HEK293 (cell line): ENCODE data around the gene PLEKHF1.

Experiments used
- CTCF ChIA-PET: fragments of 350-600 bp; formaldehyde crosslinking; extraction: SDS; loops from one replicate; lab custom pipeline; 2021; ENCODE audit warnings: antibody characterized with exemption; lab: Yijun Ruan, JAX
- POLR2A ChIA-PET: fragments of 300-600 bp; formaldehyde crosslinking; extraction: SDS; loops from one replicate; lab custom pipeline; 2020; ENCODE audit warnings: antibody characterized with exemption, inconsistent platforms; lab: Yijun Ruan, JAX
- H3K27ac ChIP-seq: fragments of 200-500 bp; sonication (Bioruptor generic); 2 replicates; pipeline ENCODE4 v1.5.1; 2014; ENCODE audit warnings: low read depth, low read length, control low read depth, inconsistent platforms; ENCODE audit errors: extremely low read depth
- H3K36me3 ChIP-seq, 2 experiments: fragments of 200-500 bp in 1 of 2; sonication (Bioruptor generic) in 1 of 2; 1 replicate in 1 of 2; 2 replicates in 1 of 2; pipeline ENCODE4 v1.5.1; 2014 to 2017; ENCODE audit warnings: inconsistent platforms in 2 of 2, low read length in 2 of 2; ENCODE audit not compliant: control insufficient read depth in 2 of 2, insufficient read depth in 1 of 2
- H3K4me1 ChIP-seq: fragments of 200-500 bp; sonication (Bioruptor generic); 2 replicates; pipeline ENCODE4 v1.5.1; 2014; ENCODE audit warnings: mild to moderate bottlenecking, low read length, inconsistent platforms; ENCODE audit not compliant: control insufficient read depth, insufficient read depth
- H3K4me3 ChIP-seq: 2 replicates; pipeline ENCODE4 v1.5.1; 2011; ENCODE audit warnings: low read depth, mild to moderate bottlenecking, control low read depth, low read length, moderate library complexity
- H3K9me3 ChIP-seq: fragments of 200-500 bp; sonication (Bioruptor generic); 2 replicates; pipeline ENCODE4 v1.5.1; 2014; ENCODE audit warnings: low read depth, low read length, inconsistent platforms; ENCODE audit not compliant: control insufficient read depth, insufficient read depth
- HIC1 ChIP-seq: fragments of 450-650 bp; formaldehyde crosslinking; IDR thresholded peaks from 2 replicates; pipeline ENCODE4 v1.5.1; 2016; ENCODE audit warnings: missing biosample characterization, missing genetic modification characterization
- OSR2 ChIP-seq: fragments of 450-650 bp; formaldehyde crosslinking; IDR thresholded peaks from 2 replicates; pipeline ENCODE4 v1.5.1; 2016; ENCODE audit warnings: missing biosample characterization, missing genetic modification characterization
- PRDM2 ChIP-seq: fragments of 450-650 bp; formaldehyde crosslinking; IDR thresholded peaks from 2 replicates; pipeline ENCODE4 v1.5.1; 2016; ENCODE audit warnings: missing biosample characterization, missing genetic modification characterization, borderline replicate concordance
- TCF7L2 ChIP-seq: IDR thresholded peaks from 2 replicates; pipeline ENCODE4 v1.6.1; 2011; ENCODE audit warnings: low read depth, mild to moderate bottlenecking, inconsistent platforms, low read length, moderate library complexity, borderline replicate concordance
- ZBTB10 ChIP-seq: fragments of 450-650 bp; formaldehyde crosslinking; IDR thresholded peaks from 2 replicates; pipeline ENCODE4 v1.5.1; 2016; ENCODE audit warnings: missing biosample characterization, missing genetic modification characterization
- ZEB2 ChIP-seq: fragments of 450-650 bp; formaldehyde crosslinking; IDR thresholded peaks from 2 replicates; pipeline ENCODE4 v1.5.1; 2016; ENCODE audit warnings: missing biosample characterization, missing genetic modification characterization
- ZIC2 ChIP-seq: fragments of 450-650 bp; formaldehyde crosslinking; IDR thresholded peaks from 2 replicates; pipeline ENCODE4 v1.5.1; 2016; ENCODE audit warnings: missing biosample characterization, missing genetic modification characterization
- ZNF138 ChIP-seq: fragments of 450-650 bp; formaldehyde crosslinking; IDR thresholded peaks from 2 replicates; pipeline ENCODE4 v1.5.1; 2016; ENCODE audit warnings: missing biosample characterization, missing genetic modification characterization, borderline replicate concordance
- ZNF148 ChIP-seq: fragments of 450-650 bp; formaldehyde crosslinking; IDR thresholded peaks from 2 replicates; pipeline ENCODE4 v1.5.0; 2017; ENCODE audit warnings: missing biosample characterization, missing genetic modification characterization, borderline replicate concordance
- ZNF16 ChIP-seq: fragments of 450-650 bp; formaldehyde crosslinking; IDR thresholded peaks from 2 replicates; pipeline ENCODE4 v1.5.1; 2016; ENCODE audit warnings: low read depth, missing biosample characterization, missing genetic modification characterization
- ZNF266 ChIP-seq: fragments of 450-650 bp; formaldehyde crosslinking; IDR thresholded peaks from 2 replicates; pipeline ENCODE4 v1.5.1; 2016; ENCODE audit warnings: missing biosample characterization, missing genetic modification characterization, low read depth
- ZNF423 ChIP-seq: fragments of 450-650 bp; formaldehyde crosslinking; IDR thresholded peaks from 2 replicates; pipeline ENCODE4 v1.5.1; 2016; ENCODE audit warnings: missing biosample characterization, missing genetic modification characterization
- ZNF571 ChIP-seq: fragments of 450-650 bp; formaldehyde crosslinking; IDR thresholded peaks from 2 replicates; pipeline ENCODE4 v1.5.0; 2017; ENCODE audit warnings: missing biosample characterization, missing genetic modification characterization
- ZNF621 ChIP-seq: fragments of 450-650 bp; formaldehyde crosslinking; IDR thresholded peaks from 2 replicates; pipeline ENCODE4 v1.5.1; 2017; ENCODE audit warnings: missing biosample characterization, missing genetic modification characterization
- ZNF747 ChIP-seq: fragments of 450-650 bp; formaldehyde crosslinking; IDR thresholded peaks from 2 replicates; pipeline ENCODE4 v1.5.1; 2016; ENCODE audit warnings: missing biosample characterization, missing genetic modification characterization
- ZNF776 ChIP-seq: fragments of 450-650 bp; formaldehyde crosslinking; IDR thresholded peaks from 2 replicates; pipeline ENCODE4 v1.5.0; 2017; ENCODE audit warnings: missing biosample characterization, missing genetic modification characterization, borderline replicate concordance
- ZNF843 ChIP-seq: fragments of 450-650 bp; formaldehyde crosslinking; IDR thresholded peaks from 2 replicates; pipeline ENCODE4 v1.5.1; 2016; ENCODE audit warnings: missing biosample characterization, missing genetic modification characterization
- ZSCAN16 ChIP-seq: fragments of 450-650 bp; formaldehyde crosslinking; IDR thresholded peaks from 2 replicates; pipeline ENCODE4 v1.5.1; 2016; ENCODE audit warnings: missing biosample characterization, missing genetic modification characterization

Gene PLEKHF1

GRCh38 chr19:29697523-29698261 is 32.4 kb downstream of the PLEKHF1 start:
- ChIA-PET CTCF (interaction anchor here (1.1 to 3.1 kb wide), 3 partner anchors 19 to 87 kb away, joined by 3 to 15 read pairs (median 10); no protein-coding TSS in a partner anchor), POLR2A (no interaction called here)
- no peak overlapping the region for H3K4me3 ChIP-seq

More at GRCh38 chr19:29697523-29698261, 32.4 kb downstream of the PLEKHF1 start:
- Histone ChIP-seq H3K9me3 (no peaks in the 10 kb centered on the region), H3K4me1 (no peaks in the 10 kb centered on the region), H3K36me3 (peaks cover 6 to 8% of the 10 kb centered on the region in 2 experiments; a peak in 2 of 3 replicates), H3K27ac (no peak overlapping the region)
- TF ChIP-seq ZEB2 (peak; percentile 69), ZNF776 (peak; percentile 74; the same call in 1 of the 2 replicates), ZNF266 (tag by site-specific recombination) (no peak), ZIC2 (tag by site-specific recombination) (0 out of 2 replicates have a peak, but pooled peaks have one; percentile 33), ZNF16 (tag by site-specific recombination) (no peak), ZNF747 (tag by site-specific recombination) (no peak), HIC1 (tag by site-specific recombination) (peak; percentile 86), OSR2 (tag by site-specific recombination) (no peak), ZNF571 (0 out of 2 replicates have a peak, but pooled peaks have one; percentile 35), PRDM2 (tag by site-specific recombination) (peak; percentile 71; the same call in 1 of the 2 replicates), ZNF843 (tag by site-specific recombination) (no peak), ZNF621 (tag by site-specific recombination) (peak; percentile 63; the same call in 1 of the 2 replicates), ZSCAN16 (tag by site-specific recombination) (no peak), TCF7L2 (no peak), ZBTB10 (tag by site-specific recombination) (peak; percentile 77), ZNF148 (tag by site-specific recombination) (0 out of 2 replicates have a peak, but pooled peaks have one; percentile 13), ZNF423 (peak; percentile 22; the same call in 1 of the 2 replicates), ZNF138 (tag by site-specific recombination) (no peak)
